ENCODE results near the gene PPM1G. TPM values are rescaled to one million over a fixed set of nuclear protein-coding genes. Genes with fewer than 3 reads are reported as not detected.

PPM1G gene
- total RNA-seq, 1 donor = 63.9 TPM

DNA sequence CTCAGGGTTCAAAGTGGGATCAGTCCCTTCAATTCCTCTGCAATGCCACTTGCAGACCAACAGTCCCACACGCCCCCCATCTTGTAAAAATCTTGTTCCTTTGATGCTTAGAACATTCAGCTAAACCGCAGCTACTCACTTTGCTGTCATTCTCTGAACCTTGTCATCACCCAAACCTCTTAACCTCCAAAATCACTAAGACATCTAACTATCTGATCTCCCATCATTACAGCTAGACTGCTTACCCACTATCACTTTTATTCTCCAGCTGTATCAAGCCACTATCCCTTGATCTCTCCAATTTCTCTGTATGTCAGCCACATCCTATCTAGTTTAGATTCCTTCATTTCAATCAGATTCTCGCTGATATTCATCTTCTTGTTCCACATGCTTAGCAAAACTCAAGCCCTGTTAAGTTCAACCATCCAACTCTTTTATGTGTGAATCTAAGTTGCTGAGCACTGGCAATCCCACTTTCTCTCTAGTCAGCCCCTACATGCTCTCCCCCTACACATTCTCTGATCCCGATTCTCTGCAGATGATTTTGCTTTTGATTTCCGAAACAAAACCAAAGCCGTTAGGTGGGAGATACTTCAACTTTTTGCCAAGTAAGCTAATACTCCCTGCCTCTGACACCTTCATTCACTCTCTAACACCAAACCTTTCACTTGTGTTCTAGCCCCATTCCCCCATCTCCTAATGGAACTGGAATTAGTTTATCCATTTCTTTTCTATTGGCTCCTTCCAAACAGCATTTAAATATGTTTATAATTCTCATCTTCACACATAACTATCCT, 57.4 kb downstream of the PPM1G start:
- no peak overlapping the region for H3K4me3 ChIP-seq (ENCODE audit: low read depth, low read length)
- TF ChIP-seq, protein P1, sequence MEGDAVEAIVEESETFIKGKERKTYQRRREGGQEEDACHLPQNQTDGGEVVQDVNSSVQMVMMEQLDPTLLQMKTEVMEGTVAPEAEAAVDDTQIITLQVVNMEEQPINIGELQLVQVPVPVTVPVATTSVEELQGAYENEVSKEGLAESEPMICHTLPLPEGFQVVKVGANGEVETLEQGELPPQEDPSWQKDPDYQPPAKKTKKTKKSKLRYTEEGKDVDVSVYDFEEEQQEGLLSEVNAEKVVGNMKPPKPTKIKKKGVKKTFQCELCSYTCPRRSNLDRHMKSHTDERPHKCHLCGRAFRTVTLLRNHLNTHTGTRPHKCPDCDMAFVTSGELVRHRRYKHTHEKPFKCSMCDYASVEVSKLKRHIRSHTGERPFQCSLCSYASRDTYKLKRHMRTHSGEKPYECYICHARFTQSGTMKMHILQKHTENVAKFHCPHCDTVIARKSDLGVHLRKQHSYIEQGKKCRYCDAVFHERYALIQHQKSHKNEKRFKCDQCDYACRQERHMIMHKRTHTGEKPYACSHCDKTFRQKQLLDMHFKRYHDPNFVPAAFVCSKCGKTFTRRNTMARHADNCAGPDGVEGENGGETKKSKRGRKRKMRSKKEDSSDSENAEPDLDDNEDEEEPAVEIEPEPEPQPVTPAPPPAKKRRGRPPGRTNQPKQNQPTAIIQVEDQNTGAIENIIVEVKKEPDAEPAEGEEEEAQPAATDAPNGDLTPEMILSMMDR (IDR thresholded peaks at IDR 0.05; ENCODE audit: insufficient read depth, low read depth, low read length) = no peak
- DNase-seq (ENCODE audit: low read depth) = no peak

DNA sequence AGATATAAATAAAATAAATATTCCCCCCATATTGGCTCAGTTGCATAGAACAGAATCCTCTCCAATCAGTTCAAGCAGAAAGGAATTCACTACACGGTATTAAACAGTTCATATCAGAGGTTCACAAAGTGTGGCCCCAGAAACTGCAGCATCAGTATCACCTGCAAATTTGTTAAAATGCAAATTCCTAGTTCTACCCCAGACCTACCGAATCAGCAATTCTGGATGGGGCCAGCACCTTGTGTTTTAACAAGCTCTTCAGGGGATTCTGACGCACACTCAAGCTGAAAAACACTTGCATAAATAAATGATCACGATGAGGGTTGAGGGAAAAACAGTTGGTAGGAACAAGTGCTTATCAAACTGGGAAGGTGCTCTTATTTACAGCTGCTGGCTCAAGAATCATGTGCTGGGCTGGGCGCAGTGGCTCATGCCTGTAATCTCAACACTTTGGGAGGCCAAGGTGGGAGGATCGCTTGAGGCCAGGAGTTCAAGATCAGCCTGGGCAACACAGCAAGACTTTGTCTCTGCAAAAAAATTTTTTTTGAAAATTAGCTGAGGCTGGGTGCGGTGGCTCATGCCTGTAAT, 59.2 kb downstream of the PPM1G start:
- DNase-seq (ENCODE audit: low read depth) = no peak
- no peak overlapping the region for H3K4me3 ChIP-seq (ENCODE audit: low read depth, low read length)
- TF ChIP-seq, protein P1 (IDR thresholded peaks at IDR 0.05; ENCODE audit: insufficient read depth, low read depth, low read length) = no peak

DNA sequence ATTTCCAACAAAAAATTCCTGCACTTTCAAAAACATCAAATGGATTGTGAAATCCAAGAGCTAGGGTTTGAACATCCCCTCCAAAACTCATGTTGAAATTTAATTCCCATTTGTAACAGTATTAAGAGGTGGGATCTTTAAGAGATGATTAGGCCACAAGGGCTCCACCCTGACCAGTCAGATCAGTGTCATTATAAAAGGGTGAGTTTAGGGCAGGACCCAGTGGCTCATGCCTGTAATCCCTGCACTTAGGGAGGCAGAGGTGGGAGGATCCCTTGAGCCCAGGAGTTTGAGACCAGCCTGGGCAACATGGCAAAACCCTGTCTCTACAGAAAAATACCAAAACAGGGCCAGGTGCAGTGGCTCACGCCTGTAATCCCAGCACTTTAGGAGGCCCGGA, 61.8 kb downstream of the PPM1G start:
- TF ChIP-seq, protein P1 (IDR thresholded peaks at IDR 0.05; ENCODE audit: insufficient read depth, low read depth, low read length) = no peak
- no peak overlapping the region for H3K4me3 ChIP-seq (ENCODE audit: low read depth, low read length)
- no peak for DNase-seq (ENCODE audit: low read depth)

DNA sequence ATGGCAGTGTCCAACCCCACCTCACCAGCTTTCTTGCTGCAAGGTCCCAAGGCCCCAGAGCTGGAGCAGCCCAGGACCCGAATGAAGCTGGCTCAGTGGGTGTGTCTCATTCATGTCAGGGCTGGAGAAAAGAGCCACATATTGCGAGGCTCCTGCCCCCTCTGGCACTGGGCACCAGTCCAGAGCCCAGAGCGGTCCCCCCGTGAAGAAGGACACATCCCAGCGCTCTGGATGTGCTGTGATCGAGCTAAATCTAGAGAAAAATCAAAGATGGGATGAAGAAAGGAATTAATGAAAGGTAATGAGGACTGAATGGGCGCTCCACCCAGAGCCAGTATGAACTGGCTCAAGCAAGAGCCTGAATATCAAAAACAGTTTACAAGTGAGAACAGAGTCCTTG, 73.2 kb downstream of the PPM1G start:
- TF ChIP-seq, protein P1 (IDR thresholded peaks at IDR 0.05; ENCODE audit: insufficient read depth, low read depth, low read length) = no peak
- no peak overlapping the region for H3K4me3 ChIP-seq (ENCODE audit: low read depth, low read length)
- no peak for DNase-seq (ENCODE audit: low read depth)

DNA sequence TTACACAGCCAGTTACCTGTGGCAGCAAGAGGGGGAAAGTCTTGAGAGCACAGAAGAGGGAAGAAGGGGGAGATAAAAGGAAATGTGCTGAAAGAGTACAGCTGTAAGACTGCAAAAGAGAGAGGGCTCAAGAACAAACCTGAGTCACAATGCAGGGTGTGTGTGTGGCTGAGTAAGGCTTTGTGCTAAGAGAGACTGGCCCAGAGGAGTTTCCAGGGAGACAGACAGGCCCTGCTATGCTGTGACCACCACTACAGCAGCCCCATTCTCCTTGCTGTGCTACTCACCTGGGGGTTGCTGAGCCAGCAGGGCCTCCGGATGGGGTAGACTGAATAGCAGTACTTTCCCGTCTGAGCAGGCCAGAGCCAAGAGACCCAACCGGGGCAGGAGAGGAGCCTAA, 74.1 kb downstream of the PPM1G start:
- H3K4me3 ChIP-seq (ENCODE audit: low read depth, low read length) = no peak overlapping the region
- no peak for DNase-seq (ENCODE audit: low read depth)
- TF ChIP-seq, protein P1 (IDR thresholded peaks at IDR 0.05; ENCODE audit: insufficient read depth, low read depth, low read length) = no peak

Other genes with a start within 250 kb of the PPM1G start
- gene ATRAID, start 197.6 kb downstream of the PPM1G start, total RNA-seq = 159 and 166 TPM in 2 replicates
- gene SLC5A6, start 197.3 kb downstream of the PPM1G start, total RNA-seq = 20.9 and 25.9 TPM in 2 replicates
- 32.4 and 43.8 TPM in 2 replicates for gene CAD, start 192.2 kb downstream of the PPM1G start, total RNA-seq
- 0.32 TPM in 1 of 2 replicates, not detected in the other for gene SLC30A3, start 146.5 kb downstream of the PPM1G start, total RNA-seq
- not detected in 2 replicates for gene DNAJC5G, start 134.2 kb downstream of the PPM1G start, total RNA-seq
- not detected in 2 replicates for gene TRIM54, start 127.2 kb downstream of the PPM1G start, total RNA-seq
- 0.43 and 0.64 TPM in 2 replicates for gene UCN, start 101.1 kb downstream of the PPM1G start, total RNA-seq
- 57.0 and 73.8 TPM in 2 replicates for gene MPV17, start 86.5 kb downstream of the PPM1G start, total RNA-seq
- 30.9 and 36.7 TPM in 2 replicates for gene GTF3C2, start 52.8 kb downstream of the PPM1G start, total RNA-seq
- 28.9 and 29.3 TPM in 2 replicates for gene EIF2B4, start 39.3 kb downstream of the PPM1G start, total RNA-seq
- 166 and 169 TPM in 2 replicates for gene SNX17, start 39.0 kb downstream of the PPM1G start, total RNA-seq
- gene ZNF513, start 28.9 kb downstream of the PPM1G start, total RNA-seq = 11.7 and 11.9 TPM in 2 replicates
- 110 and 125 TPM in 2 replicates for gene NRBP1, start 19.0 kb upstream of the PPM1G start, total RNA-seq
- gene KRTCAP3, start 32.8 kb upstream of the PPM1G start, total RNA-seq = not detected in 2 replicates
- gene IFT172, start 80.2 kb upstream of the PPM1G start, total RNA-seq = 18.0 and 18.1 TPM in 2 replicates
- 8.6 and 11.6 TPM in 2 replicates for gene FNDC4, start 85.6 kb upstream of the PPM1G start, total RNA-seq
- gene GCKR, start 87.2 kb upstream of the PPM1G start, total RNA-seq = 0.32 TPM in 1 of 2 replicates, not detected in the other
- gene ZNF512, start 173.5 kb upstream of the PPM1G start, total RNA-seq = 23.2 and 33.2 TPM in 2 replicates
- 1.3 and 1.9 TPM in 2 replicates for gene CCDC121, start 219.4 kb upstream of the PPM1G start, total RNA-seq
- 34.5 and 35.0 TPM in 2 replicates for gene GPN1, start 219.5 kb upstream of the PPM1G start, total RNA-seq

All from fibroblast of villous mesenchyme (primary cell).